Liver (tissue), 9 donors: ENCODE data around the gene RFNG. TPM values are rescaled to one million over a fixed set of nuclear protein-coding genes. Genes with fewer than 3 reads are reported as not detected.

Source experiments
- DNase-seq: peaks from one replicate; pipeline ENCODE4 v3.0.0-alpha.2; 2017; ENCODE audit warnings: low spot score
- H3K27ac ChIP-seq, 2 donors: one replicate each; pipeline ENCODE4 v1.7.0; 2013; ENCODE audit warnings: inconsistent platforms in 2 of 2, low read length in 2 of 2, control low read depth in 1 of 2, low read depth in 1 of 2, mild to moderate bottlenecking in 1 of 2
- H3K27me3 ChIP-seq, 4 donors: one replicate each; pipeline versions ENCODE4 v1.6.1 to v1.7.0; 2013; ENCODE audit warnings: low read length in 3 of 4, inconsistent platforms in 1 of 4, mild to moderate bottlenecking in 1 of 4, moderate library complexity in 1 of 4; ENCODE audit not compliant: control insufficient read depth in 4 of 4, insufficient read depth in 4 of 4
- H3K36me3 ChIP-seq, 4 donors: one replicate each; pipeline versions ENCODE4 v1.6.1 to v1.7.0; 2013; ENCODE audit warnings: low read length in 3 of 4, mild to moderate bottlenecking in 3 of 4, low read depth in 1 of 4, moderate library complexity in 1 of 4; ENCODE audit not compliant: control insufficient read depth in 4 of 4, insufficient read depth in 3 of 4
- H3K4me1 ChIP-seq, 4 donors: one replicate each; pipeline versions ENCODE4 v1.6.1 to v1.7.0; 2013; ENCODE audit warnings: low read length in 3 of 4, mild to moderate bottlenecking in 3 of 4, moderate library complexity in 1 of 4; ENCODE audit not compliant: control insufficient read depth in 4 of 4, insufficient read depth in 4 of 4
- H3K4me3 ChIP-seq, 3 donors: one replicate each; pipeline versions ENCODE4 v1.6.1 to v1.7.0; 2013; ENCODE audit warnings: low read length in 3 of 3, control low read depth in 1 of 3, low read depth in 1 of 3, mild to moderate bottlenecking in 1 of 3
- H3K9ac ChIP-seq, 2 donors: one replicate each; pipeline ENCODE4 v1.7.0; 2013; ENCODE audit warnings: low read length in 2 of 2, mild to moderate bottlenecking in 2 of 2, moderate library complexity in 2 of 2, control low read depth in 1 of 2, low read depth in 1 of 2
- H3K9me3 ChIP-seq, 4 donors: one replicate each; pipeline versions ENCODE4 v1.6.1 to v1.7.0; 2013; ENCODE audit warnings: low read length in 3 of 4; ENCODE audit not compliant: control insufficient read depth in 4 of 4
- ATF3 ChIP-seq: IDR thresholded peaks from 2 replicates; pipeline ENCODE4 v1.6.1; 2016; ENCODE audit warnings: antibody characterized with exemption
- CTCF ChIP-seq: fragments of 150-350 bp; IDR thresholded peaks from 2 replicates; pipeline ENCODE4 v1.5.1; 2017; ENCODE audit warnings: improper control_type of control experiment, low read depth, low read length; ENCODE audit not compliant: missing input control
- EGR1 ChIP-seq, 2 donors: IDR thresholded peaks; 2 replicates each; pipeline ENCODE4 v1.6.1; 2016 to 2018; ENCODE audit warnings: antibody characterized with exemption in 2 of 2, low read depth in 2 of 2
- FOXA2 ChIP-seq: IDR thresholded peaks from 2 replicates; pipeline ENCODE4 v1.6.1; 2016; ENCODE audit warnings: antibody characterized with exemption
- GABPA ChIP-seq, 2 donors: IDR thresholded peaks in 1 of 2; conservative IDR thresholded peaks in 1 of 2; 2 replicates each; pipeline ENCODE4 v1.6.1; 2016; ENCODE audit warnings: antibody characterized with exemption in 2 of 2, mild to moderate bottlenecking in 1 of 2, moderate library complexity in 1 of 2
- HNF4A ChIP-seq, 2 donors: conservative IDR thresholded peaks; 2 replicates each; pipeline ENCODE4 v1.6.1; 2016; ENCODE audit warnings: antibody characterized with exemption in 2 of 2, mild to moderate bottlenecking in 2 of 2
- HNF4G ChIP-seq: IDR thresholded peaks from 2 replicates; pipeline ENCODE4 v1.6.1; 2016; ENCODE audit warnings: antibody characterized with exemption
- JUND ChIP-seq, 2 donors: IDR thresholded peaks; 2 replicates each; pipeline ENCODE4 v1.6.1; 2016; ENCODE audit warnings: antibody characterized with exemption in 2 of 2
- NR2F2 ChIP-seq: IDR thresholded peaks from 2 replicates; pipeline ENCODE4 v1.6.1; 2016; ENCODE audit warnings: antibody characterized with exemption
- RAD21 ChIP-seq, 2 donors: IDR thresholded peaks; 2 replicates each; pipeline ENCODE4 v1.6.1; 2016; ENCODE audit warnings: antibody characterized with exemption in 2 of 2, mild to moderate bottlenecking in 2 of 2
- RXRA ChIP-seq, 2 donors: IDR thresholded peaks; 2 replicates each; pipeline ENCODE4 v1.6.1; 2017 to 2018; ENCODE audit warnings: antibody characterized with exemption in 2 of 2, mild to moderate bottlenecking in 1 of 2
- SP1 ChIP-seq: IDR thresholded peaks from 2 replicates; pipeline ENCODE4 v1.6.1; 2018; ENCODE audit warnings: antibody characterized with exemption, mild to moderate bottlenecking
- TAF1 ChIP-seq: conservative IDR thresholded peaks from 2 replicates; pipeline ENCODE4 v1.6.1; 2016; ENCODE audit warnings: antibody characterized with exemption, mild to moderate bottlenecking
- YY1 ChIP-seq: IDR thresholded peaks from 2 replicates; pipeline ENCODE4 v1.6.1; 2016; ENCODE audit warnings: antibody characterized with exemption, mild to moderate bottlenecking
- WGBS: extraction: QIAGEN DNeasy Blood & Tissue Kit; methylation state at CpG from one replicate; pipeline ENCODE4 v1.1.7; 2013; 5-methylcytosine and 5-hydroxymethylcytosine counted together
- polyA plus RNA-seq, 2 donors: library from polyadenylated mRNA; stranded (reverse) in 1 of 2; unstranded in 1 of 2; fragments of 200-250 nt in 1 of 2; fragments of >200 nt in 1 of 2; fragmentation: Nextera tagmentation in 1 of 2; extraction: Ambion mirVana in 1 of 2; gene quantifications; one replicate each; pipeline versions ENCODE4 v1.2.1 to v1.2.3, GENCODE V29; 2013 to 2015
- total RNA-seq, 2 donors: library from RNA; depleted of rRNA; stranded (reverse); fragments of >200 nt; gene quantifications; one replicate each; pipeline ENCODE4 v1.2.3, GENCODE V29; 2014
- TF ChIP-seq, protein P1 (sequence below): IDR thresholded peaks from 2 replicates; pipeline ENCODE4 v1.6.1; 2016; ENCODE audit warnings: antibody characterized with exemption
- TF ChIP-seq, protein P2 (sequence below): IDR thresholded peaks from 2 replicates; pipeline ENCODE4 v1.6.1; 2016; ENCODE audit warnings: antibody characterized with exemption, mild to moderate bottlenecking
- donor health status: healthy.
- donor health status: healthy.
- donor health status: healthy.
- donor health status: healthy.
- donor health status: healthy.

The RFNG gene
- total and polyA plus RNA-seq, 4 donors, result 15.0 to 36.0 (median 23.4) TPM

GRCh38 chr17:82080048-82080788 is 28.6 kb upstream of the RFNG start:
- H3K27ac ChIP-seq, result no peak overlapping the region
- H3K27me3 ChIP-seq, result no peaks in the 10 kb centered on the region
- H3K4me1 ChIP-seq, result peaks cover 0 to 11% (median 3%) of the 10 kb centered on the region in 4 donors
- no peaks in the 10 kb centered on the region for H3K9me3 ChIP-seq
- no peak overlapping the region for H3K9ac ChIP-seq
- TF ChIP-seq NR2F2 (no peak), GABPA (IDR thresholded peaks at IDR 0.05 in 1 of 2, conservative IDR thresholded peaks at IDR 0.05 in 1 of 2) (no peak), JUND (IDR thresholded peaks at IDR 0.05) (no peak), HNF4G (no peak), ATF3 (no peak), CTCF (no peak), FOXA2 (no peak), YY1 (no peak), HNF4A (conservative IDR thresholded peaks at IDR 0.05) (no peak), EGR1 (IDR thresholded peaks at IDR 0.05; ENCODE audit: low read depth in 2 of 2) (no peak), TAF1 (no peak)
- TF ChIP-seq, protein P1, sequence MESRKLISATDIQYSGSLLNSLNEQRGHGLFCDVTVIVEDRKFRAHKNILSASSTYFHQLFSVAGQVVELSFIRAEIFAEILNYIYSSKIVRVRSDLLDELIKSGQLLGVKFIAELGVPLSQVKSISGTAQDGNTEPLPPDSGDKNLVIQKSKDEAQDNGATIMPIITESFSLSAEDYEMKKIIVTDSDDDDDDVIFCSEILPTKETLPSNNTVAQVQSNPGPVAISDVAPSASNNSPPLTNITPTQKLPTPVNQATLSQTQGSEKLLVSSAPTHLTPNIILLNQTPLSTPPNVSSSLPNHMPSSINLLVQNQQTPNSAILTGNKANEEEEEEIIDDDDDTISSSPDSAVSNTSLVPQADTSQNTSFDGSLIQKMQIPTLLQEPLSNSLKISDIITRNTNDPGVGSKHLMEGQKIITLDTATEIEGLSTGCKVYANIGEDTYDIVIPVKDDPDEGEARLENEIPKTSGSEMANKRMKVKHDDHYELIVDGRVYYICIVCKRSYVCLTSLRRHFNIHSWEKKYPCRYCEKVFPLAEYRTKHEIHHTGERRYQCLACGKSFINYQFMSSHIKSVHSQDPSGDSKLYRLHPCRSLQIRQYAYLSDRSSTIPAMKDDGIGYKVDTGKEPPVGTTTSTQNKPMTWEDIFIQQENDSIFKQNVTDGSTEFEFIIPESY, result no peak
- peaks cover 24 to 51% (median 47%) of the 10 kb centered on the region in 4 donors for H3K36me3 ChIP-seq
- 91% methylated on average over 36 of the region's 36 CpGs for WGBS
- H3K4me3 ChIP-seq, result no peak overlapping the region
- DNase-seq, result no peak

DNA sequence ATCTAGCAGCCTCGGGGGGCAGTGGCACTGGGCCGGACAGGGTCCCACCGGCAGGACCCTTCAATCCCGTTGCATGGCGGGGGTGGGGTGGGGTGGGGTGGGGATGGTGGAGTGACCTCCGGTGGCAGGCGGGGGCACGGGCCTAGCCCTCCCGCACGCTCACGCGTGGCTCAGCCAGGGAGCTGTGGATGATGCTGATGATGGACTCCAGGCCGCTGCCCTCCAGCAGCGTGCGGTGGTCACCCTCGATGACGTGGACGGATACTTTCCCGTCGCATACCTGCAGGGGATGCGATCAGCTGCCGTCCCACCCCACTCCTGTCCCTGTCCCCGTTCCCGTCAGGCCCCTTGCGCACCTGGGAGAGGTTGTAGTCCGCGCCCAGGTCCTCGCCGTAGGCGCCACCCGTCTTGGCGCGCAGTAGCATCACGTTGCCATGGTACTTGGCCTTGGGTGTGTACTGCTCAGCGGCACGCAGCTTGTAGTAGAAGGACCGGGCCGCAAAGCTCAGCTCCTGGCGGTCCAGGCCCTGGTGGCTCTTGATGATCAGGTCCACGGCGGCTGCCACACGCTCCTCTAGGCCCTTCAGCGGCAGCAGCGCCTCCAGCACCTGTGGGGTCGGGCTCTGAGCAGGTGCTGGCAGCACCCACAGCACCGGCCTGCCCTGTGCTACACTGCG is 27.5 kb upstream of the RFNG start:
- Histone ChIP-seq H3K27me3 (no peaks in the 10 kb centered on the region), H3K27ac (no peak overlapping the region), H3K4me1 (peaks cover 0 to 7% (median 3%) of the 10 kb centered on the region in 4 donors), H3K9me3 (no peaks in the 10 kb centered on the region), H3K9ac (no peak overlapping the region), H3K36me3 (peaks cover 24 to 44% (median 40%) of the 10 kb centered on the region in 4 donors), H3K4me3 (no peak overlapping the region)
- DNase-seq, result no peak
- WGBS, result 92% methylated on average over 47 of the region's 47 CpGs
- TF ChIP-seq YY1 (no peak), HNF4A (conservative IDR thresholded peaks at IDR 0.05) (no peak), NR2F2 (no peak), EGR1 (IDR thresholded peaks at IDR 0.05; ENCODE audit: low read depth in 2 of 2) (no peak), JUND (IDR thresholded peaks at IDR 0.05) (no peak), RXRA (IDR thresholded peaks at IDR 0.05) (no peak), SP1 (no peak), ATF3 (no peak), CTCF (no peak), GABPA (IDR thresholded peaks at IDR 0.05 in 1 of 2, conservative IDR thresholded peaks at IDR 0.05 in 1 of 2) (no peak), TAF1 (no peak), RAD21 (IDR thresholded peaks at IDR 0.05) (no peak), HNF4G (no peak), FOXA2 (no peak)
- TF ChIP-seq, protein P2, sequence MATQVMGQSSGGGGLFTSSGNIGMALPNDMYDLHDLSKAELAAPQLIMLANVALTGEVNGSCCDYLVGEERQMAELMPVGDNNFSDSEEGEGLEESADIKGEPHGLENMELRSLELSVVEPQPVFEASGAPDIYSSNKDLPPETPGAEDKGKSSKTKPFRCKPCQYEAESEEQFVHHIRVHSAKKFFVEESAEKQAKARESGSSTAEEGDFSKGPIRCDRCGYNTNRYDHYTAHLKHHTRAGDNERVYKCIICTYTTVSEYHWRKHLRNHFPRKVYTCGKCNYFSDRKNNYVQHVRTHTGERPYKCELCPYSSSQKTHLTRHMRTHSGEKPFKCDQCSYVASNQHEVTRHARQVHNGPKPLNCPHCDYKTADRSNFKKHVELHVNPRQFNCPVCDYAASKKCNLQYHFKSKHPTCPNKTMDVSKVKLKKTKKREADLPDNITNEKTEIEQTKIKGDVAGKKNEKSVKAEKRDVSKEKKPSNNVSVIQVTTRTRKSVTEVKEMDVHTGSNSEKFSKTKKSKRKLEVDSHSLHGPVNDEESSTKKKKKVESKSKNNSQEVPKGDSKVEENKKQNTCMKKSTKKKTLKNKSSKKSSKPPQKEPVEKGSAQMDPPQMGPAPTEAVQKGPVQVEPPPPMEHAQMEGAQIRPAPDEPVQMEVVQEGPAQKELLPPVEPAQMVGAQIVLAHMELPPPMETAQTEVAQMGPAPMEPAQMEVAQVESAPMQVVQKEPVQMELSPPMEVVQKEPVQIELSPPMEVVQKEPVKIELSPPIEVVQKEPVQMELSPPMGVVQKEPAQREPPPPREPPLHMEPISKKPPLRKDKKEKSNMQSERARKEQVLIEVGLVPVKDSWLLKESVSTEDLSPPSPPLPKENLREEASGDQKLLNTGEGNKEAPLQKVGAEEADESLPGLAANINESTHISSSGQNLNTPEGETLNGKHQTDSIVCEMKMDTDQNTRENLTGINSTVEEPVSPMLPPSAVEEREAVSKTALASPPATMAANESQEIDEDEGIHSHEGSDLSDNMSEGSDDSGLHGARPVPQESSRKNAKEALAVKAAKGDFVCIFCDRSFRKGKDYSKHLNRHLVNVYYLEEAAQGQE, result no peak
- TF ChIP-seq, protein P1, result no peak
